Keratinocyte (primary cell): ENCODE results near the gene ARID1B. TPM values are rescaled to one million over a fixed set of nuclear protein-coding genes. Genes with fewer than 3 reads are reported as not detected.

Experiments used
- DNase-seq: peaks from one replicate; pipeline ENCODE4 v3.0.0-alpha.2; 2011; ENCODE audit warnings: low read depth, missing footprints, low spot score
- FAIRE-seq: peaks from 2 replicates; lab custom pipeline; 2011; peaks lifted over from hg19 to GRCh38; lab: Jason Lieb, UNC
- H2AFZ ChIP-seq: 2 replicates; pipeline ENCODE4 v1.6.0; 2012; ENCODE audit warnings: low read length, control low read depth, inconsistent platforms; ENCODE audit not compliant: control insufficient read depth
- H3K27ac ChIP-seq: 2 replicates; pipeline ENCODE4 v1.5.1; 2011; ENCODE audit warnings: low read length; ENCODE audit not compliant: control insufficient read depth, insufficient read depth
- H3K27me3 ChIP-seq: 3 replicates; pipeline ENCODE4 v1.6.0; 2011; ENCODE audit warnings: low read length; ENCODE audit not compliant: control insufficient read depth, insufficient read depth; ENCODE audit errors: extremely low read depth
- H3K36me3 ChIP-seq, 2 experiments: 2 replicates in 1 of 2; 3 replicates in 1 of 2; pipeline ENCODE4 v1.5.1; 2011; ENCODE audit warnings: low read length in 2 of 2, mild to moderate bottlenecking in 1 of 2; ENCODE audit not compliant: control insufficient read depth in 2 of 2, insufficient read depth in 2 of 2; ENCODE audit errors: extremely low read depth in 1 of 2
- H3K4me1 ChIP-seq: 3 replicates; pipeline ENCODE4 v1.5.1; 2011; ENCODE audit warnings: low read length; ENCODE audit not compliant: control insufficient read depth, insufficient read depth; ENCODE audit errors: extremely low read depth
- H3K4me2 ChIP-seq: 3 replicates; pipeline ENCODE4 v1.6.0; 2011; ENCODE audit warnings: low read depth, low read length; ENCODE audit not compliant: control insufficient read depth, insufficient read depth; ENCODE audit errors: extremely low read depth
- H3K4me3 ChIP-seq, 3 experiments: fragments of 200-600 bp in 1 of 3; sonication (generic) in 1 of 3; 2 replicates in 2 of 3; 3 replicates in 1 of 3; pipeline ENCODE4 v1.5.1; 2011 to 2016; ENCODE audit warnings: low read length in 3 of 3, mild to moderate bottlenecking in 3 of 3, control low read depth in 2 of 3, inconsistent platforms in 1 of 3, low read depth in 1 of 3, mixed read lengths in 1 of 3, mixed run types in 1 of 3, moderate library complexity in 1 of 3; ENCODE audit not compliant: control insufficient read depth in 2 of 3, insufficient read depth in 2 of 3; ENCODE audit errors: extremely low read depth in 1 of 3
- H3K79me2 ChIP-seq: 2 replicates; pipeline ENCODE4 v1.6.0; 2012; ENCODE audit warnings: low read length; ENCODE audit not compliant: control insufficient read depth, insufficient read depth
- H3K9ac ChIP-seq: 3 replicates; pipeline ENCODE4 v1.6.0; 2011; ENCODE audit warnings: low read length; ENCODE audit not compliant: control insufficient read depth, insufficient read depth; ENCODE audit errors: extremely low read depth
- H3K9me1 ChIP-seq: 3 replicates; pipeline ENCODE4 v1.6.0; 2011; ENCODE audit warnings: low read length; ENCODE audit not compliant: control insufficient read depth, insufficient read depth; ENCODE audit errors: extremely low read depth
- H3K9me3 ChIP-seq: 2 replicates; pipeline ENCODE4 v1.5.1; 2012; ENCODE audit warnings: low read depth, low read length; ENCODE audit not compliant: control insufficient read depth
- H4K20me1 ChIP-seq: 3 replicates; pipeline ENCODE4 v1.6.0; 2011; ENCODE audit warnings: low read length; ENCODE audit not compliant: control insufficient read depth, insufficient read depth; ENCODE audit errors: extremely low read depth
- CTCF ChIP-seq, 3 experiments: IDR thresholded peaks in 1 of 3; conservative IDR thresholded peaks in 1 of 3; optimal IDR thresholded peaks in 1 of 3; 2 replicates in 2 of 3; 3 replicates in 1 of 3; pipeline versions ENCODE3 to v1.5.1; 2011; ENCODE audit warnings: low read length in 3 of 3, mild to moderate bottlenecking in 3 of 3, moderate library complexity in 2 of 3, control low read depth in 1 of 3, inconsistent platforms in 1 of 3; ENCODE audit not compliant: insufficient read depth in 2 of 3; ENCODE audit errors: extremely low read depth in 1 of 3
- EZH2 ChIP-seq: IDR thresholded peaks from one replicate; pipeline ENCODE4 v1.6.1; 2012; ENCODE audit warnings: inconsistent platforms, mild to moderate bottlenecking, low read length, moderate library complexity
- dilution Hi-C: fragments of 300-500 bp; cut with MboI; formaldehyde crosslinking; loops from one replicate; pipeline ENCODE4 v1.7.0; 2020; ENCODE audit warnings: low sequenced_read_pairs; ENCODE audit not compliant: extremely low pct_ligation_motif_present
- polyA plus RNA-seq, 5 experiments: library from polyadenylated mRNA; depleted of rRNA in 3 of 5; stranded (reverse) in 3 of 5; stranded (forward) in 1 of 5; unstranded in 1 of 5; fragments of >200 nt; gene quantifications; 1 replicate in 1 of 5; 2 replicates in 3 of 5; 3 replicates in 1 of 5; pipeline versions ENCODE4 v1.2.1 to v1.2.3, GENCODE V29; 2011 to 2012; ENCODE audit warnings: missing spikeins in 2 of 5, low read depth in 1 of 5, low replicate concordance in 1 of 5

ARID1B gene
- polyA plus RNA-seq, 1 donor (not counting 4 experiments of a cell fraction or from before 2014, with no cell fraction given) = 14.9 TPM

DNA sequence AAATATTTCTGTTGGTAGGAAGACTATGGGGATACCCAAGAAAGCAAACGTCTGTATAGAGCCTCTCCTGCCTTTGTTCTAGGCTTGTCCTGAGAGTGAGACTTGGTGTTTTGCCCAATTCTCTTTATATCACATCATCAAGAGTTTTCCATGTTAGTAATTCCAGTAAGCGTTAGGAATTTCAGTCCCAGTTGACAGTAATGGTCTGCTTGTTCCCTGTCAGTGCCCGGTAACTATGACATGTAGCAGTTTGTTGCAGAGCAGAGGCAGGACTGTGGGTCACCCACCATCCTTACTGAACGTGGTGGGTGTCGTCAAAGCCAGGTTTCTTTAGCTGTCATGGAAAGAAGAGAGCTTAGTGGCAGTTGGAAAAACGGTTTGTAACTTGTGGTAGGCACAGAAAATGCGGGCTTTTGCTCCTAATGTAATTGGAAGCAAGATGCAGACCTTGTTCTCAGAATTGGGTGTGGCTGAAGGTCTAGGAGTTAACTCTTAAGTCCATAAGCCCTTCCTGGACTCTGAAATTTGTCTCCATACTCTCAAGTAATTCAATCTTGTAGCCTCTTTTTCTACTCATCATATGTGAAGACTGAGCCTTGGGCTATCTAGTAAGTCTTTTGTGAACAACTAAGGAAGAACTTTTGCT is 357.3 kb downstream of the ARID1B start:
- FAIRE-seq = no peak
- no peak for DNase-seq
- Histone ChIP-seq H2AFZ (no peak overlapping the region), H3K4me2 (no peak overlapping the region), H3K27me3 (no peaks in the 10 kb centered on the region), H3K9me1 (no peaks in the 10 kb centered on the region), H3K4me3 (no peak overlapping the region), H3K9me3 (no peaks in the 10 kb centered on the region), H3K27ac (no peak overlapping the region), H4K20me1 (no peaks in the 10 kb centered on the region), H3K79me2 (no peaks in the 10 kb centered on the region), H3K9ac (no peak overlapping the region), H3K36me3 (peaks cover 3 to 4% of the 10 kb centered on the region in 2 experiments), H3K4me1 (no peaks in the 10 kb centered on the region)
- TF ChIP-seq EZH2 (no peak), CTCF (optimal IDR thresholded peaks at IDR 0.05 in 1 of 3, IDR thresholded peaks at IDR 0.05 in 1 of 3, conservative IDR thresholded peaks at IDR 0.05 in 1 of 3; ENCODE audit: extremely low read depth in 1 of 3, insufficient read depth in 2 of 3, low read length in 3 of 3) (no peak)
- dilution Hi-C loops = no loop called here

GRCh38 chr6:157135691-157136090 is 358.5 kb downstream of the ARID1B start:
- dilution Hi-C loops = no loop called here
- H3K27me3 ChIP-seq = no peaks in the 10 kb centered on the region
- no peak for TF ChIP-seq EZH2
- TF ChIP-seq CTCF (optimal IDR thresholded peaks at IDR 0.05 in 1 of 3, IDR thresholded peaks at IDR 0.05 in 1 of 3, conservative IDR thresholded peaks at IDR 0.05 in 1 of 3; ENCODE audit: extremely low read depth in 1 of 3, insufficient read depth in 2 of 3, low read length in 3 of 3) = no peak
- no peak overlapping the region for H3K9ac ChIP-seq
- H3K36me3 ChIP-seq = peaks cover 3 to 7% of the 10 kb centered on the region in 2 experiments
- no peak overlapping the region for H3K4me2 ChIP-seq
- H3K4me1 ChIP-seq = no peaks in the 10 kb centered on the region
- no peak for FAIRE-seq
- H2AFZ ChIP-seq = no peak overlapping the region
- H3K9me1 ChIP-seq = no peaks in the 10 kb centered on the region
- no peaks in the 10 kb centered on the region for H3K79me2 ChIP-seq
- H3K27ac ChIP-seq = no peak overlapping the region
- DNase-seq = no peak
- H3K4me3 ChIP-seq = no peak overlapping the region
- no peaks in the 10 kb centered on the region for H3K9me3 ChIP-seq
- no peaks in the 10 kb centered on the region for H4K20me1 ChIP-seq
